Upper lobe of right lung (tissue), 1 donor: ENCODE data around the gene COL5A1. TPM values are rescaled to one million over a fixed set of nuclear protein-coding genes. Genes with fewer than 3 reads are reported as not detected.

Experiments
- ATAC-seq: fragments of 200-7000 bp; cut with Tn5 transposase; one replicate; pipeline ENCODE4 v1.9.1; 2020; ENCODE audit warnings: mild to moderate bottlenecking, moderate library complexity
- DNase-seq: peaks from one replicate; pipeline ENCODE4 v3.0.0-alpha.2; 2020
- H3K27ac ChIP-seq: fragments of 200-600 bp; one replicate; pipeline ENCODE4 v1.8.0; 2022
- H3K27me3 ChIP-seq: fragments of 200-600 bp; one replicate; pipeline ENCODE4 v1.8.0; 2022; ENCODE audit warnings: mild to moderate bottlenecking
- H3K36me3 ChIP-seq: fragments of 200-600 bp; one replicate; pipeline ENCODE4 v1.8.0; 2022
- H3K4me1 ChIP-seq: fragments of 200-600 bp; one replicate; pipeline ENCODE4 v1.8.0; 2022
- H3K4me3 ChIP-seq: fragments of 200-600 bp; one replicate; pipeline ENCODE4 v1.8.0; 2022; ENCODE audit warnings: mild to moderate bottlenecking
- H3K9me3 ChIP-seq: fragments of 200-600 bp; one replicate; pipeline ENCODE4 v1.8.0; 2022
- CTCF ChIP-seq: fragments of 200-600 bp; IDR thresholded peaks from one replicate; pipeline ENCODE4 v1.8.0; 2022; ENCODE audit warnings: antibody characterized with exemption
- intact Hi-C: fragments of 100-400 bp; cut with DNase I; formaldehyde crosslinking; loops from one replicate; pipeline ENCODE4 v1.11.0; 2022
- total RNA-seq: library from RNA; stranded (reverse); fragmentation: NEBNext Ultra II Directional; extraction: Animal tissue kit (Norgen Biotek cat#: 25700); gene quantifications from one replicate; pipeline ENCODE4 v1.2.1, GENCODE V29; 2021
- donor health status: DM: no; HTN: yes; CAD: no; lungs with severe emphysema.

The COL5A1 gene
- total RNA-seq, 1 donor from 2014 or later = 37.8 TPM

GRCh38 chr9:134693011-134693410 lies 51.4 kb downstream of the COL5A1 start:
- Histone ChIP-seq H3K36me3 (no peaks in the 10 kb centered on the region), H3K4me1 (no peaks in the 10 kb centered on the region), H3K27me3 (no peaks in the 10 kb centered on the region), H3K9me3 (no peaks in the 10 kb centered on the region), H3K27ac (no peak overlapping the region), H3K4me3 (no peak overlapping the region)
- ATAC-seq = no peak
- intact Hi-C loops = no loop called here
- no peak for TF ChIP-seq CTCF
- DNase-seq = no peak

- TF ChIP-seq CTCF = no peak
- ATAC-seq (no peak), DNase-seq (no peak)
- no peaks in the 10 kb centered on the region for H3K4me1 ChIP-seq
- H3K27ac ChIP-seq = no peak overlapping the region
- H3K4me3 ChIP-seq = no peak overlapping the region
- H3K9me3 ChIP-seq = no peaks in the 10 kb centered on the region
- H3K27me3 ChIP-seq = no peaks in the 10 kb centered on the region
- no peaks in the 10 kb centered on the region for H3K36me3 ChIP-seq
- intact Hi-C loops = no loop called here
These were observed 52.2 kb downstream of the COL5A1 start for GRCh38 chr9:134693641-134694367.

- Histone ChIP-seq H3K27me3 (no peaks in the 10 kb centered on the region), H3K36me3 (no peaks in the 10 kb centered on the region), H3K9me3 (no peaks in the 10 kb centered on the region), H3K27ac (no peak overlapping the region), H3K4me1 (no peaks in the 10 kb centered on the region), H3K4me3 (no peak overlapping the region)
- ATAC-seq = no peak
- intact Hi-C loops = no loop called here
- no peak for DNase-seq
- no peak for TF ChIP-seq CTCF
These were observed 52.7 kb downstream of the COL5A1 start for GRCh38 chr9:134694368-134694665.

GRCh38 chr9:134694714-134695113 lies 53.1 kb downstream of the COL5A1 start:
- Histone ChIP-seq H3K27ac (no peak overlapping the region), H3K9me3 (no peaks in the 10 kb centered on the region), H3K27me3 (no peaks in the 10 kb centered on the region), H3K4me3 (no peak overlapping the region), H3K36me3 (no peaks in the 10 kb centered on the region), H3K4me1 (no peaks in the 10 kb centered on the region)
- DNase-seq (no peak), ATAC-seq (no peak)
- TF ChIP-seq CTCF = no peak
- intact Hi-C loops = no loop called here

GRCh38 chr9:134695144-134695543 lies 53.5 kb downstream of the COL5A1 start:
- no peak overlapping the region for H3K27ac ChIP-seq
- H3K9me3 ChIP-seq = no peaks in the 10 kb centered on the region
- H3K27me3 ChIP-seq = no peaks in the 10 kb centered on the region
- no peak for ATAC-seq
- H3K4me1 ChIP-seq = no peaks in the 10 kb centered on the region
- H3K4me3 ChIP-seq = no peak overlapping the region
- no peak for DNase-seq
- no peak for TF ChIP-seq CTCF
- intact Hi-C loops = no loop called here
- H3K36me3 ChIP-seq = no peaks in the 10 kb centered on the region

- intact Hi-C loops = no loop called here
- Histone ChIP-seq H3K4me1 (no peaks in the 10 kb centered on the region), H3K36me3 (peaks cover 2% of the 10 kb centered on the region), H3K4me3 (no peak overlapping the region), H3K27me3 (no peaks in the 10 kb centered on the region), H3K9me3 (no peaks in the 10 kb centered on the region), H3K27ac (no peak overlapping the region)
- no peak for TF ChIP-seq CTCF
- ATAC-seq = no peak
- DNase-seq = no peak
These were observed 54.8 kb downstream of the COL5A1 start for GRCh38 chr9:134696433-134696832.
